Measurements from ENCODE around the gene RSPH1.

DNA sequence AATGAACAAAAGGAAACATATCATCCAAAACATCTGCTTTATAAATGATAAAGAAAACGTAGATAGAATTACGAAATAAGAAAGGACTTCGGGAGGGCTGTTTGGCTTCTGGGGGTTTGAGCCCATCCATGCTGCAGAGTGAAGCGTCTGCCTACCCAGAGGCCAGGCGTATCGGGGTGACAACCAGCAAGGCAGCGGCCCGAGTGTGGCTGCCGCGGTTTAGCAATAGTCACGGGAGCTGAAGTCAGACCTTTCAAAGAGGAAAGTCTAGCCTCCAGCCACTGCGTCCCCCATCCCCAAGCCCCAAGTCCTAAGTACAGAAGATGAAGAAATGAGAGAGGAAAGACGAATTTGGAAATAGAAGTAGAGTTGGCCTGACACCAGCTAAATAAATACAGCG lies 26.2 kb upstream of the RSPH1 start:
- TF ChIP-seq, protein P1, sequence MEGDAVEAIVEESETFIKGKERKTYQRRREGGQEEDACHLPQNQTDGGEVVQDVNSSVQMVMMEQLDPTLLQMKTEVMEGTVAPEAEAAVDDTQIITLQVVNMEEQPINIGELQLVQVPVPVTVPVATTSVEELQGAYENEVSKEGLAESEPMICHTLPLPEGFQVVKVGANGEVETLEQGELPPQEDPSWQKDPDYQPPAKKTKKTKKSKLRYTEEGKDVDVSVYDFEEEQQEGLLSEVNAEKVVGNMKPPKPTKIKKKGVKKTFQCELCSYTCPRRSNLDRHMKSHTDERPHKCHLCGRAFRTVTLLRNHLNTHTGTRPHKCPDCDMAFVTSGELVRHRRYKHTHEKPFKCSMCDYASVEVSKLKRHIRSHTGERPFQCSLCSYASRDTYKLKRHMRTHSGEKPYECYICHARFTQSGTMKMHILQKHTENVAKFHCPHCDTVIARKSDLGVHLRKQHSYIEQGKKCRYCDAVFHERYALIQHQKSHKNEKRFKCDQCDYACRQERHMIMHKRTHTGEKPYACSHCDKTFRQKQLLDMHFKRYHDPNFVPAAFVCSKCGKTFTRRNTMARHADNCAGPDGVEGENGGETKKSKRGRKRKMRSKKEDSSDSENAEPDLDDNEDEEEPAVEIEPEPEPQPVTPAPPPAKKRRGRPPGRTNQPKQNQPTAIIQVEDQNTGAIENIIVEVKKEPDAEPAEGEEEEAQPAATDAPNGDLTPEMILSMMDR (conservative IDR thresholded peaks at IDR 0.05 in 1 of 2, IDR thresholded peaks at IDR 0.05 in 1 of 2; ENCODE audit: extremely low read depth in 1 of 2, insufficient read depth in 1 of 2, low read depth in 1 of 2, low read length in 2 of 2): no peak
- TF ChIP-seq EZH2 (IDR thresholded peaks at IDR 0.05; ENCODE audit: borderline replicate concordance, low read length): no peak
